ENCODE measurements around the gene TGFBR3. TPM values are rescaled to one million over a fixed set of nuclear protein-coding genes. Genes with fewer than 3 reads are reported as not detected.
A peak's percentile ranks its signal among the peaks of the same experiment; 100 is the strongest.

TGFBR3 gene
- total and polyA plus RNA-seq, 2 experiments from 2014 or later = 46.8 to 68.3 TPM

DNA sequence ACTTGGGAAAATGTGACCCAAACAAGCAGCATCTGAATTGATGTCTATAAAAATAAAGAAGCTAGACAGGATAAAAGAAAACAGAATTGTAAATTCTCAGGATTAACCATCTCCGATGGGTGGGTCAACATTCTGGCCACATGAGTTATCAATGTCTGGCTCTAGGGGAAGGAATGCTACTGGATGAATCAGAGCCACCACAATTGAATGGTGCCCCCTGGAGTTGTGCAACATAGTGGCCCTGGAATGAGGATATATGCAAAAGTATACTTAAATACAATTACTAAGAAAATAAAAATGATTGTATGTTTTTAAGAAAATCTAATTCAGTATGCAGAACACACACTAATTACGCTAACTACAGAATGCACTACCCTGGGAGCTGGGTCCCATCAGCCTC lies 185.6 kb downstream of the TGFBR3 start:
- H3K27ac ChIP-seq = peak overlapping the region; percentile 17
- no peaks in the 10 kb centered on the region for H3K27me3 ChIP-seq
- H3K36me3 ChIP-seq (replicated peaks; ENCODE audit: insufficient read depth, low read depth) = no peaks in the 10 kb centered on the region
- H3K4me3 ChIP-seq = no peak overlapping the region
- no peak for DNase-seq (ENCODE audit: low spot score)
- no peaks in the 10 kb centered on the region for H4K20me1 ChIP-seq (ENCODE audit: insufficient read depth, poor library complexity, severe bottlenecking)
- H2AFZ ChIP-seq = no peak overlapping the region
- no peaks in the 10 kb centered on the region for H3K9me3 ChIP-seq (ENCODE audit: low read depth)
- WGBS (ENCODE audit: low lambda C conversion rate, missing lambda C conversion rate) = 77% methylated on average over 2 of the region's 2 CpGs
- TF ChIP-seq CTCF (IDR thresholded peaks at IDR 0.05; ENCODE audit: poor library complexity) (peak; percentile 15), EZH2 (IDR thresholded peaks at IDR 0.05; ENCODE audit: borderline replicate concordance) (no peak)
- peaks cover 10% of the 10 kb centered on the region for H3K4me1 ChIP-seq (ENCODE audit: insufficient read depth)
- H3K9me2 ChIP-seq (replicated peaks; ENCODE audit: insufficient read depth) = no peaks in the 10 kb centered on the region
- H3K4me2 ChIP-seq = no peak overlapping the region
- no peaks in the 10 kb centered on the region for H3K79me2 ChIP-seq

DNA sequence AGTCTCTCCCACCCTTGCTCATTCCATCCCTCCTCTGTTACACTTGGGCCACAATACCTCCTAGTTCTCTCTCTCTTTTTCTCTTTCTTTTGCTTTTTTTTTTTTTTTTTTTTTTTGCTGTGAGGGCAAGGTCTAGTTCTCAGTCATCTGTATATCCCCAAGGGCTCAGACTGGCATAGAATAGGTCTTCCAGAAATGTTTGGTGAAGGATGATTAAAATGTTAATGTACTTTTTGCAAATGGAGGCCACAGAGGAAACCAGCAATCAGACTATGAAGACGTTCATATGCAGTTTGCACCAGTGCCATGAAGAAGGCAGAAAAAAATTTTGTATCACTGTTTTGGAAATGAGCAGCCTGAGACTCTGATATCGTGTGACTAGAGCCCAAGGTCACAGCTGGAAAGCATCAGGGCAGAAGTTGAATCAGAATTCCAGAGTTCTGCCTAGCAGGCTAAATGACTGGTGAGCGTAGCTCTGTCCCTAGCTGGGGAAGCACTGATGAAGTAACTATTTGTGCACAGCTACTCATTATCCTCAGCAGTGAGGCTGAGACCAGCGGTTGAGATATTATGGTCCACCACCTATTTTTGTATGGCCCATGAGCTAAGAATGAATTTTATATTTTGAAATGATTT lies 186.5 kb downstream of the TGFBR3 start:
- DNase-seq (ENCODE audit: low spot score) = no peak
- 64% methylated on average over 4 of the region's 4 CpGs for WGBS (ENCODE audit: low lambda C conversion rate, missing lambda C conversion rate)

DNA sequence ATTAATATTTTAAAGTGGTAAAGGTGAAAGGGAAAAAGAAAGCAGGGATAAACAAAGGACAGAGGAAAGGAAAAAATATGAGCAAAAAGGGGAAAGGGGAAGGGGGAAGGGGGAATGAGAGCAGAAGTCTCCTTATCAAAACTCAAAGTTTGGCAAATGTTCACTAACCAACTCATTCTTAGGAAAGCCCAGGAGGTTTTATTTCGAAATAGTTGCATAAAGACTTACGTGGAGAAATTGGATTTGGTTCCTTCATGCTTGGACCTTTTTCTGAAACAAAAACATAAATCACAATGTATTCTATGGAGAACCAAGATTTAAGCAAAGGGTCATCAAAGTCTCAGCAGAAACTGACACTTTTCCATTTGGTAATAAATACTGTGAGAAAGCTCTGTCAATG lies 188.1 kb downstream of the TGFBR3 start:
- H3K4me3 ChIP-seq = no peak overlapping the region
- 84% methylated on average over 2 of the region's 2 CpGs for WGBS (ENCODE audit: low lambda C conversion rate, missing lambda C conversion rate)
- TF ChIP-seq EZH2phosphoT487 (IDR thresholded peaks at IDR 0.05; ENCODE audit: low read depth, severe bottlenecking, unreplicated experiment) (no peak), CTCF (IDR thresholded peaks at IDR 0.05; ENCODE audit: poor library complexity) (no peak), EZH2 (IDR thresholded peaks at IDR 0.05; ENCODE audit: borderline replicate concordance) (no peak)
- no peaks in the 10 kb centered on the region for H3K9me2 ChIP-seq (replicated peaks; ENCODE audit: insufficient read depth)
- no peaks in the 10 kb centered on the region for H3K36me3 ChIP-seq (replicated peaks; ENCODE audit: insufficient read depth, low read depth)
- no peak overlapping the region for H2AFZ ChIP-seq
- H4K20me1 ChIP-seq (ENCODE audit: insufficient read depth, poor library complexity, severe bottlenecking) = no peaks in the 10 kb centered on the region
- no peaks in the 10 kb centered on the region for H3K79me2 ChIP-seq
- no peaks in the 10 kb centered on the region for H3K27me3 ChIP-seq
- H3K27ac ChIP-seq = peak overlapping the region; percentile 1
- peak overlapping the region; percentile 13 for H3K4me2 ChIP-seq
- no peaks in the 10 kb centered on the region for H3K9me3 ChIP-seq (ENCODE audit: low read depth)
- H3K4me1 ChIP-seq (ENCODE audit: insufficient read depth) = peaks cover 10% of the 10 kb centered on the region
- no peak for DNase-seq (ENCODE audit: low spot score)

More for the DNA sequence above, 186.5 kb downstream of the TGFBR3 start:
- Histone ChIP-seq H3K9me3 (ENCODE audit: low read depth) (no peaks in the 10 kb centered on the region), H2AFZ (no peak overlapping the region), H3K4me2 (no peak overlapping the region), H4K20me1 (ENCODE audit: insufficient read depth, poor library complexity, severe bottlenecking) (no peaks in the 10 kb centered on the region), H3K79me2 (no peaks in the 10 kb centered on the region), H3K27me3 (no peaks in the 10 kb centered on the region), H3K9me2 (replicated peaks; ENCODE audit: insufficient read depth) (no peaks in the 10 kb centered on the region), H3K4me3 (no peak overlapping the region), H3K27ac (peak overlapping the region; percentile 17), H3K4me1 (ENCODE audit: insufficient read depth) (peaks cover 10% of the 10 kb centered on the region), H3K36me3 (replicated peaks; ENCODE audit: insufficient read depth, low read depth) (no peaks in the 10 kb centered on the region)
- no peak for TF ChIP-seq EZH2phosphoT487 (IDR thresholded peaks at IDR 0.05; ENCODE audit: low read depth, severe bottlenecking, unreplicated experiment)
- TF ChIP-seq EZH2 (IDR thresholded peaks at IDR 0.05; ENCODE audit: borderline replicate concordance) = no peak
- TF ChIP-seq CTCF (IDR thresholded peaks at IDR 0.05; ENCODE audit: poor library complexity) = no peak
